Head of caudate nucleus (tissue), 42 donors: Measurements from ENCODE around the gene KCTD21.
A peak's percentile ranks its signal among the peaks of the same experiment; 100 is the strongest.
"Not testable (repeated sequence)": the region's sequence is repeated elsewhere in the genome, so short reads cannot be mapped to it uniquely, and the experiment has no call there.

ENCODE experiments used
- DNase-seq, 42 donors: peaks; one replicate each; pipeline versions ENCODE4 v3.0.0 to v3.0.0-alpha.2; 2020 to 2021; ENCODE audit warnings: mixed read lengths in 7 of 42
- intact Hi-C: fragments of 100-400 bp; cut with DNase I; formaldehyde crosslinking; loops from one replicate; pipeline ENCODE4 v1.15.0; 2022

The KCTD21 gene

DNA sequence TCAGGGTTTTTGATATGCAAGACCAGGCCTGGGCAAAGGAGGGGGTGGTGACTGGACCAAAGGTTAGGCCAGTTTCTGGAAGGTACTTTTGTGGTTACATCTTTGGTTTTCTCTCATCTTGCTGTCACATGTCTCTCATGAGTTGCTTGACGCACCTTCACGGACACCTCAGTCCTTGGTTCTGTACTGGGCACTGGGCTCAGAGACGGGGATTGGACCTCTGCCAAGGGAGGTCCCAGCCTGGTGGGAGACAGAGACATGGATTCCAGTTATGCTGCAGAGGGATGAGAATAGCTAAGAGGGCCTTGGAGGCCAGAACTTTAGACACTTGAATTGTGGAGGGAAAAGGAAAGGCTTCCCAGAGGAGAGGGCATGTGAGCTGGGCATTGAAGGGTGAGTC lies 1.9 kb upstream of the KCTD21 start:
- intact Hi-C loops, result no loop called here
- DNase-seq, result peak in 1 of 42 donors; percentile 4

GRCh38 chr11:78189851-78190250 lies 1.4 kb upstream of the KCTD21 start:
- intact Hi-C loops, result no loop called here
- peak in 1 of 42 donors; percentile 5 for DNase-seq

- peak in 7 of 42 donors; percentile 12 to 49 (median 27) for DNase-seq
- intact Hi-C loops, result no loop called here
Observed at GRCh38 chr11:78189174-78189724, 823 bp upstream of the KCTD21 start.

DNA sequence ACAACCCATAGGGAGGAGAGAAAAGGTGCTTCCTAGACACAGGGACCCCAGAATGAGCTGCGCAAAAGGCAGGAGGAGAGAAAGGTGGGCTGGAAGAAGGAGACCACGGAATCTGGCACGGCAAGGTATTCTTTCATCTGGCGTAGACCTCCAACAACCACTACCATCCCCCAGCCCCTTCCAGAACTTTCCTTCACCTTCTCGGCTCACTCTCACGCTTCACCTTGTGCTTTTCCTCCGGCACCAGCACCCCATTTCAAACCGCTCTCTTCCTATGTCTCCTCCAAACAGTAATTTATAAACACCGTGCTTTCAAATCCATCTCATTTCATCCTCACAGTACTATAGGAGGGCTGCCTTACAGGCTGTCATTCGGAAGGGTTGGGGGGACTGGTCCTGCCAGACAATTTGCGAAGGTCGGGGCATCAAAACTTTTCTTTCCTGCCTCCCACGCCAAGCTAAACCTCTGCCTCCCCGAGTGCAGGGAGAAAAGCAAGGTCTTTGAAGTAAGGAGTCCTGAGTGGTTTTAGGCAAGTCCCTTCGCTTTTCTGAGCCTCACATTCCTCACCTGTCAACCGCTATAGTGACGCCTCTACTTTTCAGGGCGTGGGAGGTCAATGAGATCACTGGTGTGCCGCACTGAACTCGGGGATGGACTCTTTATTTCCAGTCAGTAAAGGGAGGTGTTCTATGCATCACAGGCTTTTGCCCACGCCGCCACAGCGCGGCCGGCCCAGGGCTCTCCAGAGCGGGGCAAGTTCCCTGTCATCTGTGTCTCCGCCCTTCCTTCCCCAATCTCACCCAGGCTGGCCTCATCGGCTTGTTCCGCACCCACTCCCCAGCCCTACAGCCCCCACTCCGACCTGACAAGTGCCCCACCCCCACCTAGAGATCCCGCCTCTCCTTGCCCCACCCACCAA lies 800 bp downstream of the KCTD21 start:
- peak in 14 of 42 donors; percentile 2 to 74 (median 66) for DNase-seq
- intact Hi-C loops, result no loop called here

GRCh38 chr11:78181185-78181584 lies 7.2 kb downstream of the KCTD21 start:
- no peak for DNase-seq
- intact Hi-C loops, result no loop called here

DNA sequence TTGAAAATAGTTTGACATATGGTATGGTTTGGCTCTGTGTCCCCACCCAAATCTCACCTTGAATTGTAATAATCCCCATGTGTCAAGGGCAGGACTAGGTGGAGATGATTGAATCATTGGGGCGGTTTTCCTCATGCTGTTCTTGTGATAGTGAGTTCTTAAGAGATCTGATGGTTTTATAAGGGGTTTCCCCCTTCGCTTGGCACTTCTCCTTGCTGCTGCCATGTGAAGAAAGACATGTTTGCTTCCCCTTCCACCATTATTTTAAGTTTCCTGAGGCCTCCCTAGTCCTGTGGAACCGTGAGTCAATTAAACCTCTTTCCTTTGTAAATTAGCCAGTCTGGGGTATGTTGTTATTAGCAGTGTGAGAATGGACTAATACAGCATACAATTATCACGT lies 7.7 kb downstream of the KCTD21 start:
- no peak for DNase-seq
- intact Hi-C loops, result no loop called here

DNA sequence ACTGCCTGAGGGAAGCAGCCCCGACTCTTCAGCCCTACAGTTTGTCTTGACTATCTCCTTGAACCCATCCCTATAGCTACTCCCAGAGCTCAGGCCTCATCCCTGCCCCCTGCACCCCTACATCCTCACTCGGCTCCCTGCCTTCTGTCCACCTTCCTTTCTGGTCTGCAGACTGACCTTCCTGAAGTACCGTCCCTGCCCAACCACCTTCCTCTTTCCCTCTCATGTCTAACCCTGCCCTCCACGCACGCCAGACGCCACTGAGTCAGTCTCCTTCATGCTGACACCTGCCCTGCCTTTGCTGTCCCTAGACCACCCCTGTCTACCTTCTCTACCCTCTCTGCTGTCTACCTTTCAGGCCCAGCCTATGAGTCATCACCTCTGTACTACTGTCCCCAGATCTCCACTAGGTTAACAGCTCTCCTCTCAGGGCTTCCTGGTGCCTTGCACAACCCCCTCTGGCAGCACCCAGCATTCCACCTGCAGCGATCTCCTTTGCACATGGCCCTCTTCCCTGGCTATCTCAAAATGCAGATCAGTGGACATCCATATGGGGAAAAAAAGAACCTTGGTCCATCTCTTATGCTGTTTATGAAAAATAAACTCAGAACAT lies 8.9 kb downstream of the KCTD21 start:
- intact Hi-C loops, result no loop called here
- DNase-seq, result no peak

DNA sequence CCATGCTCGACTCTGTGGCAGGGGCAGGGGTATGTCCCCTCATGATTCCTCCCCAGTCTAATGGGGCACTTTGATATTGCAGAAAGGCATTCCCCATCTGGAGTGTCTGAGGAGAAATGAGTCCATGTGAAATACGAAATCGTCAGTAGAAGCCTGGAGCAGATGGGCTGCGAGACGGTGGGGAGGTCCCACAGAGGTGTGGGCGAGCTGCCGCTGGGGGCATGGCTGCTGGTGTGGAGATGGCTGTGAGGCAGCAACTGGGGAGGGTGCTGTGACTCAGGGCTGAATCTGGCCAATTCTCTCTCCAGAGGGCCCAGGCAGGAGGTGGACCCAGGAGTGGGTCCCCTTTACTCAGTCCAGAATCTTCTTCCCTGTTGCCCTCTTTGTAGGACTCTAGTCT lies 11.2 kb downstream of the KCTD21 start:
- no peak for DNase-seq
- intact Hi-C loops, result no loop called here

DNA sequence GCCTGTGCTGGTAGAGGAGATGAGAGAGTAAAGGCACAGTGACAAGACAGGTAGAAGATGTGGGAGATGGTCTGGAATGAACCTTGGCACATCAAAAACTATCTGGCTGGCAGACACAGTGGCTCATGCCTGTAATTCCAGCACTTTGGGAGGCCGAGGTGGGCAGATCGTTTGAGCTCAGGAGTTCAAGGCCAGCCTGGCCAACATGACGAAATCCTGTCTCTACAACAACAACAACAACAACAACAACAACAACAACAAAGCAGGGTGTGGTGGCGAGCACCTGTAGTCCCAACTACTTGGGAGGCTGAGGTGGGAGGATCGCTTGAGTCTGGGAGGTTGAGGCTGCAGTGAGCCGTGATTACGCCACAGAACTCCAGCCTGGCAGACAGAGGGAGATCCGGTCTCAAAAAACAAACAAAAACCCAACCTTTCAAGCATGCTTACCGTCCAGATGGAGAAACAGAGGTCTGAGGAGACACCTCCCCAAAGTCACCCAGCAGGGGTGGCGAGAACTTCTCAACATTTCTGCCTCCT lies 11.8 kb downstream of the KCTD21 start:
- intact Hi-C loops, result no loop called here
- DNase-seq, result no peak

DNA sequence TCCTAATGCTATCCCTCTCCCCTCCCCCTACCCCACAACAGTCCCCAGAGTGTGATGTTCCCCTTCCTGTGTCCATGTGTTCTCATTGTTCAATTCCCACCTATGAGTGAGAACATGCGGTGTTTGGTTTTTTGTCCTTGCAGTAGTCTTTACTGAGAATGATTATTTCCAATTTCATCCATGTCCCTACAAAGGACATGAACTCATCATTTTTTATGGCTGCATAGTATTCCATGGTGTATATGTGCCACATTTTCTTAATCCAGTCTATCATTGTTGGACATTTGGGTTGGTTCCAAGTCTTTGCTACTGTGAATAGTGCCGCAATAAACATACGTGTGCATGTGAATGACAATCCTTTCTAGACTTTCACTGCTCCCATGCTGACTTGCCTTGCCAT lies 12.6 kb downstream of the KCTD21 start:
- intact Hi-C loops, DNase-seq: not testable (repeated sequence)

DNA sequence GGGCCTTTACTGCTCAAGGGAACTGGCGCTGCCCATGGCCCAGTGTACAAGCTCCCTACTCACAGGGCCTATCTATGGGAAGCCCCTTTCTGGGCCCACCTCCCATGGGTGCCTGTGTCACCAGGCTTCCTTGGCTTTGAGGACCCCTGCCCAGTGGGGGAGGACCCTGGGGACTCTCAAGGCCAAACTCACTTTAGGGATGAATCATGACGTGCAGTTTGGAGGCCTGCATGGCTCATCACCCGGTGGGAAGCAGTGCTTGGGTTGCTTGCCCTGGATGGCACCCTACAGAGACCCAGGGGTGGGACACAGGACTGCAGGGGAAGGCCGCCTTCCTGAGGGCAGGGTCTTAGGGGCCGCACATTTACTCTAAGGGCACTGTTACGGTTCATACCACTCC lies 16.5 kb downstream of the KCTD21 start:
- intact Hi-C loops, result no loop called here

GRCh38 chr11:78170874-78171549 lies 17.4 kb downstream of the KCTD21 start:
- no peak for DNase-seq
- intact Hi-C loops, result no loop called here

More for the DNA sequence above, 16.5 kb downstream of the KCTD21 start:
- DNase-seq, result no peak

DNA sequence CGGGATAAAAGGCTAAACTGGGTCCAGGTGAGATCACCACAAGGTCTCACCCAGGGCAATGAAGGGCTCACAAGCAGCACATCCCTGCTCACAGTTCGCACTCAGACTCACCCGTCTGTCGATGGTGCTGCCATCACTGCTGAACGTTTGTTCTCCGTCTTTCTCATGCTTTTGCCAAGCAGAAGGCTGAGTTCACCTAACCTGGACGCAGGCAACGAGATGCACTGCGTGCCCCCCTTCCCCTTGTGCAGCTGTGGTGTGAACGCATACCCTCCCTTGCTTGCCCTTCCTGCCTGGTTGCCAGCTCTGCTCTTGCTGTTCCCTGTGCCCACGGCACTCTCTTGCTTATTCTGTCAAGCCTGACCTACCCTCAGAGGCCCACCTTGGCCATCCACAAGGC lies 18.0 kb downstream of the KCTD21 start:
- no peak for DNase-seq
- intact Hi-C loops, result no loop called here

DNA sequence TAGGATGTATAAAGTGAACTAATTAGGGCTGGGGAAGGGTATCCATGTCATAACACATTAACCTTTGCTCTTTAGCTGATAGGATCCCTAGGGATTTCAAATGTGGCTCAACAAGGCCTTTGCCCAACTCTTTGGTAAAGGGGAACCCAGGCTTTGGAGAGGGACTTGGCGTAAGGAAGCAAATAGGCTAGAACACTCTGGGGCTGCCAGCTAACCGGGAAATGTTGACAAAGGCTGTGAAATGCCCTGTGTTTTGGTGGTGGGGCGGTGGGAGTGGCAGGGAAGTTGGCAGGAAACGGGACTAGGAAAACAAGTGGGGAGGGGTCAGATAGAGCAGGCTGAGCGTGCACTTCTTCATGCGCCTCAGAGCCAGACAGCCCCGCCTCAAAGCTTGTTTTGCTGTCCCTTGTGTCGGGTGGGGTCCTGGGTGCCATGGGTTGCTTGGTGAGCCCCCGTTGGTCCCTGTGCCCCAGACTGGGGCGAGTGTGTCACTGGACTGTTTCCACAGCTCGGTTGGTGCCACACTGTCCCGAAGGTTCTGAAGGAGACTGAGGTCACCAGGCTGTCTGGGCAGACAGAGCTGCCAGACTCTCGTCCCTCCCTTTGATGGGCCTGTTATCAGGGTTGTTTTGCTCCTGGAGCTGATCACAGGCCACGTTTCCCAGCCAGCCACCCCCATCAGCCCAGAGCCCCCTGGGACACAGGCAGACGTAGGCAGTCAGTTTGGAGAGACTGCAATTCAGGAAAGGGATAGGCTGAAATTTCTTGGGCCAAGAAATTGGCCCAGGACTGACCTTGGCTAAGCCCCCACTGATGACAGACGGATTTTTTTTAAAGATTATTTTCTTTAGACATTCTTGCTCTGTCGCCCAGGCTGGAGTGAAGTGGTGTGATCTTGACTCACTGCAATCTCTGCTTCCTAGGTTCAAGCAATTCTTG lies 19.6 kb downstream of the KCTD21 start:
- intact Hi-C loops, result no loop called here
- DNase-seq, result no peak

- DNase-seq, result no peak
- intact Hi-C loops, result no loop called here
Observed at GRCh38 chr11:78166855-78167469, 21.5 kb downstream of the KCTD21 start.

- intact Hi-C loops, result no loop called here
- DNase-seq, result no peak
Observed at GRCh38 chr11:78164471-78164870, 24.0 kb downstream of the KCTD21 start.

DNA sequence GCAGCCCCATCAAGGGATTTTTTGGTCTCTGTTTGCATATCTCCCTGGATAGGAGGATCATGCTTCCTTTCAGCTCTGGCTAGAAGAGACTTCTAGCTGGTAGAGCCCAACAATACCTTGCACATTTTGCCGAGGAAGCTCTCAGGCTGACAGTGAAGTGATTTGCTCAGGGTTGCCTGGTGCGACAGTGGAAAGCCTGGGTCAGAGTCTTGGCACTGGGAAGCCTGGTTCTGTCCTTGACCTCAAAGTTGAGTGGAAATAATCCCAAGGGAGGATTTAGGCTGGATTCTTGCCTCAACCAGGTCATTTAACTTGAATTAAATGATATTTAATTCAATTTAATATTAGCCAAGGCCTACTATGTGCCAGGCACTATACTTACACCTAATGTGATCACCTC lies 24.6 kb downstream of the KCTD21 start:
- intact Hi-C loops, result no loop called here
- DNase-seq, result no peak

- intact Hi-C loops, result no loop called here
- DNase-seq, result no peak
Observed at GRCh38 chr11:78161962-78162371, 26.5 kb downstream of the KCTD21 start.
